K562 (cell line): ENCODE results near the gene TUT1. TPM values are rescaled to one million over a fixed set of nuclear protein-coding genes. Genes with fewer than 3 reads are reported as not detected.

Source experiments
- CHD4 ChIP-seq: fragments of 200-600 bp; sonication (generic); IDR thresholded peaks from 3 replicates; pipeline ENCODE4 v1.6.1; 2012; ENCODE audit warnings: low read depth, mild to moderate bottlenecking, mixed read lengths, low read length, inconsistent platforms; ENCODE audit not compliant: insufficient read depth, insufficient replicate concordance, poor library complexity, severe bottlenecking
- CREM ChIP-seq: IDR thresholded peaks from 2 replicates; pipeline ENCODE4 v1.6.1; 2014; ENCODE audit warnings: antibody characterized with exemption, low read depth
- CTBP1 ChIP-seq: fragments of 450-650 bp; IDR thresholded peaks from 2 replicates; pipeline ENCODE4 v1.6.1; 2016; ENCODE audit warnings: borderline replicate concordance
- E2F3 ChIP-seq: fragments of 250-450 bp; sonication (Bioruptor Pico); IDR thresholded peaks from 2 replicates; pipeline ENCODE4 v1.4.0; 2020; ENCODE audit warnings: mild to moderate bottlenecking
- EP400 ChIP-seq: fragments of 450-650 bp; IDR thresholded peaks from 2 replicates; pipeline ENCODE4 v1.6.1; 2017; ENCODE audit warnings: antibody characterized with exemption, mild to moderate bottlenecking, moderate library complexity
- LCOR ChIP-seq: sonication (generic); formaldehyde crosslinking; IDR thresholded peaks from 2 replicates; pipeline ENCODE4 v1.8.0; 2022; ENCODE audit warnings: mild to moderate bottlenecking, missing genetic modification reagents
- NONO ChIP-seq, 2 experiments: fragments of 200-400 bp in 1 of 2; fragments of 450-650 bp in 1 of 2; formaldehyde crosslinking in 1 of 2; IDR thresholded peaks; 2 replicates each; pipeline ENCODE4 v1.6.1; 2017; ENCODE audit warnings: low read depth in 2 of 2, mild to moderate bottlenecking in 2 of 2, moderate library complexity in 2 of 2, low read length in 1 of 2
- POLR2G ChIP-seq: fragments of 200-400 bp; formaldehyde crosslinking; IDR thresholded peaks from 2 replicates; pipeline ENCODE4 v1.6.1; 2017; ENCODE audit warnings: low read depth, mild to moderate bottlenecking, antibody characterized with exemption, low read length, moderate library complexity
- RBBP5 ChIP-seq: fragments of 200-600 bp; sonication (generic); IDR thresholded peaks from 2 replicates; pipeline ENCODE4 v1.6.1; 2012; ENCODE audit warnings: borderline replicate concordance, mild to moderate bottlenecking, low read length, control low read depth, inconsistent platforms; ENCODE audit not compliant: insufficient read depth, poor library complexity, severe bottlenecking
- SMARCE1 ChIP-seq: fragments of 450-650 bp; IDR thresholded peaks from 2 replicates; pipeline ENCODE4 v1.7.1; 2016; ENCODE audit warnings: mild to moderate bottlenecking
- SP1 ChIP-seq: sonication (generic); formaldehyde crosslinking; IDR thresholded peaks from 2 replicates; pipeline ENCODE4 v1.8.1; 2022; ENCODE audit warnings: mild to moderate bottlenecking, missing genetic modification reagents
- TOE1 ChIP-seq, 2 experiments: fragments of 450-650 bp in 1 of 2; sonication (generic) in 1 of 2; formaldehyde crosslinking in 1 of 2; IDR thresholded peaks; 2 replicates each; pipeline versions ENCODE4 v1.7.1 to v1.8.0; 2016 to 2022; ENCODE audit warnings: borderline replicate concordance in 2 of 2, mild to moderate bottlenecking in 2 of 2, antibody characterized with exemption in 1 of 2, inconsistent platforms in 1 of 2, low read depth in 1 of 2, missing genetic modification reagents in 1 of 2, moderate library complexity in 1 of 2
- ZZZ3 ChIP-seq: fragments of 450-650 bp; IDR thresholded peaks from 2 replicates; pipeline ENCODE4 v1.6.1; 2016; ENCODE audit warnings: antibody characterized with exemption, mild to moderate bottlenecking, moderate library complexity
- polyA plus RNA-seq, 8 experiments: library from polyadenylated mRNA; depleted of rRNA in 4 of 8; stranded (reverse) in 5 of 8; unstranded in 3 of 8; fragments of >200 nt; fragmentation: Nextera tagmentation in 2 of 8; fragmentation: Illumina TruSeq in 1 of 8; extraction: Ambion mirVana in 2 of 8; extraction: Trizol in 1 of 8; gene quantifications; 2 replicates each; pipeline versions ENCODE4 v1.2.1 to v1.2.3, GENCODE V29; 2011 to 2014; ENCODE audit warnings: inconsistent platforms in 1 of 8, missing spikeins in 1 of 8
- total RNA-seq, 7 experiments: library from RNA; depleted of rRNA in 6 of 7; stranded (reverse); fragments of >200 nt in 6 of 7; fragmentation: Illumina TruSeq in 2 of 7; extraction: Trizol in 2 of 7; gene quantifications; 2 replicates each; pipeline versions ENCODE4 v1.2.1 to v1.2.3, GENCODE V29; 2011 to 2021; ENCODE audit warnings: low replicate concordance in 1 of 7
- TF ChIP-seq, protein P1 (sequence below): fragments of 250-450 bp; sonication (Bioruptor Pico); IDR thresholded peaks from 2 replicates; pipeline ENCODE4 v1.4.0; 2020; ENCODE audit warnings: mild to moderate bottlenecking, moderate library complexity, borderline replicate concordance
- TF ChIP-seq, protein P2 (sequence below), 2 experiments: IDR thresholded peaks in 1 of 2; conservative IDR thresholded peaks in 1 of 2; 2 replicates each; pipeline ENCODE4 v1.6.1; 2016; ENCODE audit warnings: low read depth in 2 of 2, mild to moderate bottlenecking in 1 of 2, missing compliant biosample characterization in 1 of 2, missing genetic modification characterization in 1 of 2, moderate library complexity in 1 of 2
- TF ChIP-seq, protein P3 (sequence below): fragments of 450-650 bp; IDR thresholded peaks from 2 replicates; pipeline ENCODE4 v1.6.1; 2018; ENCODE audit not compliant: partially characterized antibody

Gene TUT1
- total and polyA plus RNA-seq, 9 of the 15 experiments (the other 6 are each of a cell fraction or from before 2014, with no cell fraction given) = 0.66 to 44.3 (median 15.7) TPM

DNA sequence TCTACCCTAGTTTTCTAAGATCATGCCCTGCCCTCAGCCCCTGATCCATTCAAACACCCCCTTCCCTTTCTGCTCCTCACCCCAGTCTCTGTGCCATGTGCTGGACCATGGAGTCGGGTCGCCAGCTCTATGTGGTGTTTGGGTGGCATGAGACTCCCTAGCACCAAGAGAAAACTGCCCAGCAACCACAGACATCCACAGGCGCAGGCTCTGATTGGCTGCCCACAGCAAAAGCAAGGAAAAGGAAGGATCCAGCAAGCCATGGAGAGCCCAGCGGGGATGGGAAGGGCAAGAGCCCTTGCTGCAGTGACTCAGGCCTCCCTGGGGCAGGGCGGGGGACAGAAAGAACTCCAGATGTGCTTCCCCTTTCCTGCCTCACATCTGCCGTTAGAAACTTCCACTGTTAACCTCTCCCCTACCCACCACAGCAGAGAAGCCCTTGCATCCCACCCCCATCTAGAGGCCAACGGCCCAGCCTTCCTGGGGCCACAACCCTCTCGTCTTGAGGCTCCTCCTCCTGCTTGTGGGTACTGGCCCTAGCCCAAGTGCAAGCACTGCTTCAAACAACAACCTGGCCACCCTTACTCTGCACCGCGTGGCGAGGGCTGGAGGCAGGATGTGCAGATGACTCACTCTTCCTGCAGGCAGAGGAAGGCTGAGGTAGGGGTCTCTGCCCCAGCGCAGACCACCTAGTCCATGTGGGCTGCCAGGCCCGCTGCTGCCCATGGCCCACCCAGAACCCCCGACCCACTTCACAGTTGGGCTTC is 35.0 kb downstream of the TUT1 start (continued):
- TF ChIP-seq, protein P1, sequence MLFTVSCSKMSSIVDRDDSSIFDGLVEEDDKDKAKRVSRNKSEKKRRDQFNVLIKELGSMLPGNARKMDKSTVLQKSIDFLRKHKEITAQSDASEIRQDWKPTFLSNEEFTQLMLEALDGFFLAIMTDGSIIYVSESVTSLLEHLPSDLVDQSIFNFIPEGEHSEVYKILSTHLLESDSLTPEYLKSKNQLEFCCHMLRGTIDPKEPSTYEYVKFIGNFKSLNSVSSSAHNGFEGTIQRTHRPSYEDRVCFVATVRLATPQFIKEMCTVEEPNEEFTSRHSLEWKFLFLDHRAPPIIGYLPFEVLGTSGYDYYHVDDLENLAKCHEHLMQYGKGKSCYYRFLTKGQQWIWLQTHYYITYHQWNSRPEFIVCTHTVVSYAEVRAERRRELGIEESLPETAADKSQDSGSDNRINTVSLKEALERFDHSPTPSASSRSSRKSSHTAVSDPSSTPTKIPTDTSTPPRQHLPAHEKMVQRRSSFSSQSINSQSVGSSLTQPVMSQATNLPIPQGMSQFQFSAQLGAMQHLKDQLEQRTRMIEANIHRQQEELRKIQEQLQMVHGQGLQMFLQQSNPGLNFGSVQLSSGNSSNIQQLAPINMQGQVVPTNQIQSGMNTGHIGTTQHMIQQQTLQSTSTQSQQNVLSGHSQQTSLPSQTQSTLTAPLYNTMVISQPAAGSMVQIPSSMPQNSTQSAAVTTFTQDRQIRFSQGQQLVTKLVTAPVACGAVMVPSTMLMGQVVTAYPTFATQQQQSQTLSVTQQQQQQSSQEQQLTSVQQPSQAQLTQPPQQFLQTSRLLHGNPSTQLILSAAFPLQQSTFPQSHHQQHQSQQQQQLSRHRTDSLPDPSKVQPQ (CRISPR knock-in tag) = no peak
- no peak for TF ChIP-seq TOE1 (IDR thresholded peaks at IDR 0.05; ENCODE audit: borderline replicate concordance)
- TF ChIP-seq TOE1 (CRISPR knock-in tag; IDR thresholded peaks at IDR 0.05; ENCODE audit: borderline replicate concordance, low read depth) = no peak
- peak; percentile 63; the same call in 1 of the 2 replicates for TF ChIP-seq POLR2G
- TF ChIP-seq, protein P2, sequence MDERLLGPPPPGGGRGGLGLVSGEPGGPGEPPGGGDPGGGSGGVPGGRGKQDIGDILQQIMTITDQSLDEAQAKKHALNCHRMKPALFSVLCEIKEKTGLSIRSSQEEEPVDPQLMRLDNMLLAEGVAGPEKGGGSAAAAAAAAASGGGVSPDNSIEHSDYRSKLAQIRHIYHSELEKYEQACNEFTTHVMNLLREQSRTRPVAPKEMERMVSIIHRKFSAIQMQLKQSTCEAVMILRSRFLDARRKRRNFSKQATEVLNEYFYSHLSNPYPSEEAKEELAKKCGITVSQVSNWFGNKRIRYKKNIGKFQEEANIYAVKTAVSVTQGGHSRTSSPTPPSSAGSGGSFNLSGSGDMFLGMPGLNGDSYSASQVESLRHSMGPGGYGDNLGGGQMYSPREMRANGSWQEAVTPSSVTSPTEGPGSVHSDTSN (CRISPR knock-in tag; IDR thresholded peaks at IDR 0.05; ENCODE audit: low read depth) = no peak
- TF ChIP-seq, protein P2 (tag; conservative IDR thresholded peaks at IDR 0.05; ENCODE audit: low read depth) = no peak
- TF ChIP-seq E2F3 (CRISPR knock-in tag) = 0 out of 2 replicates have a peak, but pooled peaks have one; percentile 27
- peak; percentile 21 for TF ChIP-seq CHD4
- peak; percentile 33; the same call in 1 of the 2 replicates for TF ChIP-seq CREM
- peak; percentile 24 for TF ChIP-seq RBBP5
- TF ChIP-seq NONO (IDR thresholded peaks at IDR 0.05; ENCODE audit: low read depth in 2 of 2, low read length in 1 of 2) = 0 out of 4 replicates have a peak, but pooled peaks of 1 of the 2 experiments have one; percentile 41
- peak; percentile 90 for TF ChIP-seq CTBP1
- 0 out of 2 replicates have a peak, but pooled peaks have one; percentile 43 for TF ChIP-seq SP1
- TF ChIP-seq, protein P3, sequence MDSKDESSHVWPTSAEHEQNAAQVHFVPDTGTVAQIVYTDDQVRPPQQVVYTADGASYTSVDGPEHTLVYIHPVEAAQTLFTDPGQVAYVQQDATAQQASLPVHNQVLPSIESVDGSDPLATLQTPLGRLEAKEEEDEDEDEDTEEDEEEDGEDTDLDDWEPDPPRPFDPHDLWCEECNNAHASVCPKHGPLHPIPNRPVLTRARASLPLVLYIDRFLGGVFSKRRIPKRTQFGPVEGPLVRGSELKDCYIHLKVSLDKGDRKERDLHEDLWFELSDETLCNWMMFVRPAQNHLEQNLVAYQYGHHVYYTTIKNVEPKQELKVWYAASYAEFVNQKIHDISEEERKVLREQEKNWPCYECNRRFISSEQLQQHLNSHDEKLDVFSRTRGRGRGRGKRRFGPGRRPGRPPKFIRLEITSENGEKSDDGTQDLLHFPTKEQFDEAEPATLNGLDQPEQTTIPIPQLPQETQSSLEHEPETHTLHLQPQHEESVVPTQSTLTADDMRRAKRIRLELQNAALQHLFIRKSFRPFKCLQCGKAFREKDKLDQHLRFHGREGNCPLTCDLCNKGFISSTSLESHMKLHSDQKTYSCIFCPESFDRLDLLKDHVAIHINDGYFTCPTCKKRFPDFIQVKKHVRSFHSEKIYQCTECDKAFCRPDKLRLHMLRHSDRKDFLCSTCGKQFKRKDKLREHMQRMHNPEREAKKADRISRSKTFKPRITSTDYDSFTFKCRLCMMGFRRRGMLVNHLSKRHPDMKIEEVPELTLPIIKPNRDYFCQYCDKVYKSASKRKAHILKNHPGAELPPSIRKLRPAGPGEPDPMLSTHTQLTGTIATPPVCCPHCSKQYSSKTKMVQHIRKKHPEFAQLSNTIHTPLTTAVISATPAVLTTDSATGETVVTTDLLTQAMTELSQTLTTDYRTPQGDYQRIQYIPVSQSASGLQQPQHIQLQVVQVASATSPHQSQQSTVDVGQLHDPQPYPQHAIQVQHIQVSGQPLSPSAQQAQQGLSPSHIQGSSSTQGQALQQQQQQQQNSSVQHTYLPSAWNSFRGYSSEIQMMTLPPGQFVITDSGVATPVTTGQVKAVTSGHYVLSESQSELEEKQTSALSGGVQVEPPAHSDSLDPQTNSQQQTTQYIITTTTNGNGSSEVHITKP = peak; percentile 77
- TF ChIP-seq EP400 = peak; percentile 64
- TF ChIP-seq LCOR (CRISPR knock-in tag) = no peak
- TF ChIP-seq ZZZ3 = no peak
- TF ChIP-seq SMARCE1 = peak; percentile 78
